GM23248 (cell line): ENCODE measurements around the gene SH2D3A. TPM values are rescaled to one million over a fixed set of nuclear protein-coding genes. Genes with fewer than 3 reads are reported as not detected.

Experiments
- DNase-seq: peaks from one replicate; pipeline ENCODE4 v3.0.0-alpha.2; 2015
- H2AFZ ChIP-seq: fragments of 200-600 bp; sonication (generic); 2 replicates; pipeline ENCODE4 v1.6.1; 2016; ENCODE audit warnings: antibody characterized with exemption
- H3F3A ChIP-seq: fragments of 200-600 bp; sonication (generic); 2 replicates; pipeline ENCODE4 v1.6.1; 2016; ENCODE audit warnings: mild to moderate bottlenecking, antibody characterized with exemption, mixed run types; ENCODE audit not compliant: insufficient read depth
- H3K27ac ChIP-seq: fragments of 200-600 bp; sonication (generic); 2 replicates; pipeline ENCODE4 v1.5.1; 2016; ENCODE audit warnings: mild to moderate bottlenecking
- H3K27me3 ChIP-seq: fragments of 200-600 bp; sonication (generic); replicated peaks from 2 replicates; pipeline ENCODE4 v1.6.1; 2016; ENCODE audit warnings: mild to moderate bottlenecking; ENCODE audit not compliant: insufficient read depth
- H3K36me3 ChIP-seq: fragments of 200-600 bp; sonication (generic); 2 replicates; pipeline ENCODE4 v1.6.1; 2016; ENCODE audit warnings: low read depth, mild to moderate bottlenecking
- H3K4me1 ChIP-seq: fragments of 200-600 bp; sonication (generic); 2 replicates; pipeline ENCODE4 v1.6.1; 2016; ENCODE audit warnings: mild to moderate bottlenecking; ENCODE audit not compliant: insufficient read depth
- H3K4me2 ChIP-seq: fragments of 200-600 bp; sonication (generic); one replicate; pipeline ENCODE4 v1.6.1; 2016; ENCODE audit warnings: mild to moderate bottlenecking; ENCODE audit not compliant: unreplicated experiment
- H3K4me3 ChIP-seq: fragments of 200-600 bp; sonication (generic); 2 replicates; pipeline ENCODE4 v1.5.1; 2016; ENCODE audit warnings: mild to moderate bottlenecking
- H3K79me2 ChIP-seq: fragments of 200-600 bp; sonication (generic); 2 replicates; pipeline ENCODE4 v1.6.1; 2016; ENCODE audit warnings: mild to moderate bottlenecking; ENCODE audit not compliant: insufficient read depth
- H3K9ac ChIP-seq: fragments of 200-600 bp; sonication (generic); 2 replicates; pipeline ENCODE4 v1.6.1; 2016; ENCODE audit warnings: mild to moderate bottlenecking
- H3K9me2 ChIP-seq: fragments of 200-600 bp; sonication (generic); 2 replicates; pipeline ENCODE4 v1.6.1; 2016; ENCODE audit warnings: mixed run types, mild to moderate bottlenecking, moderate library complexity; ENCODE audit not compliant: insufficient read depth
- H3K9me3 ChIP-seq: fragments of 200-600 bp; sonication (generic); one replicate; pipeline ENCODE4 v1.6.1; 2017; ENCODE audit warnings: low read depth
- H4K20me1 ChIP-seq: fragments of 200-600 bp; sonication (generic); 2 replicates; pipeline ENCODE4 v1.6.0; 2016; ENCODE audit not compliant: insufficient read depth
- EZH2 ChIP-seq: fragments of 200-600 bp; sonication (generic); IDR thresholded peaks from 2 replicates; pipeline ENCODE4 v1.6.1; 2018; ENCODE audit warnings: antibody characterized with exemption, mild to moderate bottlenecking; ENCODE audit not compliant: insufficient read depth, poor library complexity, severe bottlenecking
- EZH2phosphoT487 ChIP-seq: fragments of 200-600 bp; sonication (generic); IDR thresholded peaks from 2 replicates; pipeline ENCODE4 v1.6.1; 2018; ENCODE audit warnings: antibody characterized with exemption, moderate library complexity, mild to moderate bottlenecking, low read depth; ENCODE audit not compliant: insufficient read depth
- WGBS, 2 experiments: methylation state at CpG; one replicate each; pipeline ENCODE4 v1.1.6; 2015 to 2017; ENCODE audit warnings: low lambda C conversion rate in 2 of 2, low coverage in 1 of 2; ENCODE audit errors: missing lambda C conversion rate in 2 of 2; 5-methylcytosine and 5-hydroxymethylcytosine counted together
- in situ Hi-C: fragments of 300-500 bp; cut with MboI; formaldehyde crosslinking; loops from 2 replicates; pipeline ENCODE4 v1.15.0; 2020
- polyA plus RNA-seq: library from polyadenylated mRNA; unstranded; fragments of >200 nt; fragmentation: Nextera tagmentation; extraction: Ambion mirVana; gene quantifications from 2 replicates; pipeline ENCODE4 v1.2.1, GENCODE V29; 2016
- total RNA-seq: library from RNA; depleted of rRNA; stranded (reverse); fragments of >200 nt; shearing (Covaris generic); gene quantifications from 2 replicates; pipeline ENCODE4 v1.2.3, GENCODE V29; 2014

The SH2D3A gene
- total and polyA plus RNA-seq, 2 experiments from 2014 or later: not detected

DNA sequence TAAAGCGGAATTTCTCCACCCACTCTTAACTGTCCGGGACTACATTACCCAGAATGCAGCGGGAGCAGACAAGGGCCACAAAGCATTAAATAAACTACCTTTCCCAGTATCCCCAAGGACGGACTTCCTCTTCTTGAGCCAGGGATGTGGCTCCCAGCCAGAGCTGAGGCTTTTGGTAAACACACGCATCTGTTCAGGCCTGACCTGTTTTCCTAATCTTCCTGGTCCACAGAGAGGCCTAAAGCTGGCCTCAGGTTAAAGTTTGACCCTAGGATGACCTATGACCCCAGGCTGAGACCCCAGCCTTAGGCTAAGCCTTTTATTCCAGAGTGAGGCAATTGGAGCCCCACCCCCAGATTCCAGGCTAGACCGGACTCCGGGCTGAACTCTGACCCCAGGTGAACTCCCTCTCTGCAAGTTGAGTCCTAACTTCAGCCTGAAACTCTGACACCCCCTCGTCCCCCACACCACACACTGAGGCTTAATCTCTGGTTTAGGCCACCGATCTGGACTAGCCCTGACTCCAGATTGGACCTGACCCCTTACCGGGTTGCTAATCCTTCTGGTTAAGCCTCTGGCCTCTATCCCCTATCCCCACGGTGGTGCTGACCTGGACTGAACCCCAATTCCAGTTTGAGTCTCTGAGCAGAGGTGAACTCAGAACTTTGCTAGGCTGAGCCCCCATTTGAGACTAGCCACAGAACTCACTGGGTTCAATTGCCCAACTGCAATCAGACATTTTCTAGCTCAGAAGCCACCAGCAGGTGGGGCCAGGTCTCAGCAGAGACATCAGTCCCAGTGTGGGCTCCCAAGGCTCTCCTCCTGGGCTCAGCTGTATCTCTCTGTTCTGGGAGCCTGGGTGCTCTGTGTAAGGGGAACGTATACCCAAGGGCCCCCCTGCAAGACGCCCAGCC lies 29.1 kb downstream of the SH2D3A start:
- TF ChIP-seq EZH2 (no peak), EZH2phosphoT487 (no peak)
- H4K20me1 ChIP-seq: no peaks in the 10 kb centered on the region
- H3K79me2 ChIP-seq: peaks cover 46% of the 10 kb centered on the region
- H3K9me2 ChIP-seq: no peaks in the 10 kb centered on the region
- WGBS, 2 experiments: 4 to 8% methylated on average over 13 of the region's 13 CpGs
- H3K27me3 ChIP-seq: no peaks in the 10 kb centered on the region
- peak overlapping the region; percentile 92 for H3K4me2 ChIP-seq
- H3K36me3 ChIP-seq: no peaks in the 10 kb centered on the region
- DNase-seq: peak; percentile 92
- H3K4me1 ChIP-seq: peaks cover 29% of the 10 kb centered on the region
- peak overlapping the region; percentile 64 for H3K4me3 ChIP-seq
- H2AFZ ChIP-seq: peak overlapping the region; percentile 98
- peak overlapping the region; percentile 74 for H3K9ac ChIP-seq
- H3F3A ChIP-seq: peaks cover 26% of the 10 kb centered on the region
- in situ Hi-C loops: no loop called here
- H3K27ac ChIP-seq: peak overlapping the region; percentile 74
- H3K9me3 ChIP-seq: no peaks in the 10 kb centered on the region

DNA sequence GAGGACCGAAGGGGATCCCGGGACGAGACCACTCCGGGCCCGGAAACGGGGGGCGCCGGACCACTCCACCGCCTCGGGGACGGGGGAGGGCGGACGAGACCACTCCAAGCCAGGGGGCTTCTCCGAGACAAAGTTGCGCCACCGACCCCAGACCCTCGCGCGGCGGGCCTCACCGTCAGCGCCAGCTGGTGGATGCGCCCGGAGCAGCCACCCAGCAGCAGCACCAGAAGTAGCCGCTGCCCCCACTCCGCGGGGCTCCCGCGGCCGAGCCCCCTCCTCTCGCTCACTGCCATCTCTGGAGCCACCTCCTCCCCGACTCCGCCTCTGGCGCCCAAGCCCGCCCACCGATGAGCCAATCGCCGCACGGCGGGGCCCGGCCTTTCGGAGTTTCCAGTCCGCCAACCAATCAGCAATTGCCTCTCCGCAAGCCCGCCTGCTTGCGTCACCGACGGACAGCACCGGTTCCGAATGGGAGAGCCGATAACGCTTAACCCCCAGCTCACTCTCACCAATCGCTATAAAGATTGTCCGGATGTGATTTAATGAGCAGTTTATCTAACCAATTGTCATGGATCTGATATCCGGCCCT lies 29.9 kb downstream of the SH2D3A start, which contains the start of gene GPR108:
Gene GPR108 (minus strand): TSS at position 297 of the 589 bp plus-strand sequence. CDS start 4 bp downstream, at position 293.
- 0 to 1% methylated on average over 23 to 50 of the region's 55 CpGs for WGBS, 2 experiments
- H3K27me3 ChIP-seq: no peaks in the 10 kb centered on the region
- H3F3A ChIP-seq: peaks cover 24% of the 10 kb centered on the region
- H4K20me1 ChIP-seq: no peaks in the 10 kb centered on the region
- H3K4me2 ChIP-seq: peak within 1 kb of the TSS; percentile 98
- peak within 1 kb of the TSS; percentile 90 for H3K9ac ChIP-seq
- peak within 1 kb of the TSS; percentile 77 for H3K27ac ChIP-seq
- in situ Hi-C loops: no loop called here
- H3K36me3 ChIP-seq: no peaks in the 10 kb centered on the region
- peak within 1 kb of the TSS; percentile 99 for H3K4me3 ChIP-seq
- TF ChIP-seq EZH2phosphoT487 (no peak), EZH2 (no peak)
- peaks cover 39% of the 10 kb centered on the region for H3K79me2 ChIP-seq
- H3K9me2 ChIP-seq: no peaks in the 10 kb centered on the region
- H2AFZ ChIP-seq: peak within 1 kb of the TSS; percentile 98
- DNase-seq: peak; percentile 100
- H3K4me1 ChIP-seq: peaks cover 29% of the 10 kb centered on the region
- no peaks in the 10 kb centered on the region for H3K9me3 ChIP-seq

DNA sequence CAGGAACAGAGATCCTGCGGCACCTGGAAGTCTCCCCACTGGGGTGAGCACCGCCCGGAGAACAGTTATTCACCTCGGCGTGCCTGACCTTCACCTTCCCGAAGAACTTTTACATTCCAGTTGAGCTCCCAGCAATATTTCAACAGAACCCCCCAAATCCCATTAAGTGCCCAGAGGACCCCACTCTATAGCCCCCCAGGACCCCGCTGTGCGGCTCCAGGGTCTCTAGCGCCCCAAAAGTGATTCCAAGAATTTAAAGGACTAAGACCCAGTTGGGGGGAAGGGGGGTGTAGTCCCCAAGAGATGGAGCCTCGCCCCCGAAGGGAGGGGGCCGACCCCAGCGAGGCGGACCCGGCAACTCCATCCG lies 30.3 kb downstream of the SH2D3A start:
- in situ Hi-C loops: no loop called here
- 0 to 1% methylated on average over 10 to 16 of the region's 16 CpGs for WGBS, 2 experiments

DNA sequence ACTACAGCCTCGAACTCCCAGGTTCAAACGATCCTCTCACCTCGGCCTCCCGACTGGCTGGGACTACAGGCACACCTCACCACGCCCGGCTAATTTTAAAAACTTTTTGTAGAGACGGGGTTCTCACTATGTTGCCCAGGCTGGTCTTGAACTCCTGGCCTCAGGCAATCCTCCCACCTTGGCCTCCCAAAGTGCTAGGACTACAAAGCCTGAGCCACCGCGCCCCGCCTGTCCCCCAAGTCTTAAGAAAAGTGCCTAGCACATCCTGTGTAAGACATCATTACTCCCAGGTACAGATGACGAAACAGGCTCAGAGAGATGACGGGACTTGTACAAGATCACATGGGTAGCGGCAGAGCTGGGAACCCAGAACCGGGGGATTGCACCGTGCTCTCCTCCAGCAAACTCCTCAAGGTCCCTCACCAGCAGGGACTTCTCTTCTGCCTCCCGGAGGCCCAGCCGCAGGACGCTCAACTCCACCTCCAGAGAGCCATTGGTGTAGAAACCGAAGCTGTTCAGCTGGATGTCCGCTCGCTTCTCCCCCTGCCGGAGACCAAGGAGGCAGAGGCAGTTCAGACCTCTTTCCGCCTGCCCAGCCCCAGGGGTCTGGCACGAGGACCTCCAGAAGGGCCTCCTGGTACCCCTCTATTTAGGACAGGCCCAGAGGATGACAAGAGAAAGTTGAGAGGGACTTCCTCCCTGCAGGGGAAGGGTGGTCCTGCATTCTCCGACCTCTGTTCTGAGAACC lies 30.9 kb downstream of the SH2D3A start:
- DNase-seq: peak; percentile 94
- H3K27ac ChIP-seq: peak overlapping the region; percentile 77
- no peaks in the 10 kb centered on the region for H3K9me3 ChIP-seq
- TF ChIP-seq EZH2phosphoT487 (no peak), EZH2 (no peak)
- H3K79me2 ChIP-seq: peaks cover 28% of the 10 kb centered on the region
- H4K20me1 ChIP-seq: no peaks in the 10 kb centered on the region
- H3K4me2 ChIP-seq: peak overlapping the region; percentile 98
- H2AFZ ChIP-seq: peak overlapping the region; percentile 83
- in situ Hi-C loops: no loop called here
- H3K4me3 ChIP-seq: peak overlapping the region; percentile 99
- no peaks in the 10 kb centered on the region for H3K36me3 ChIP-seq
- H3K4me1 ChIP-seq: peaks cover 25% of the 10 kb centered on the region
- WGBS, 2 experiments: 20 to 21% methylated on average over 24 to 25 of the region's 25 CpGs
- no peaks in the 10 kb centered on the region for H3K27me3 ChIP-seq
- no peaks in the 10 kb centered on the region for H3K9me2 ChIP-seq
- peaks cover 20% of the 10 kb centered on the region for H3F3A ChIP-seq
- peak overlapping the region; percentile 90 for H3K9ac ChIP-seq

More for the DNA sequence above, 30.3 kb downstream of the SH2D3A start:
- Histone ChIP-seq H3K4me2 (peak overlapping the region; percentile 98), H3K4me1 (peaks cover 29% of the 10 kb centered on the region), H3K36me3 (no peaks in the 10 kb centered on the region), H2AFZ (peak overlapping the region; percentile 83), H3K9ac (peak overlapping the region; percentile 90), H4K20me1 (no peaks in the 10 kb centered on the region), H3K9me3 (no peaks in the 10 kb centered on the region), H3K4me3 (peak overlapping the region; percentile 99), H3K27ac (peak overlapping the region; percentile 77), H3K27me3 (no peaks in the 10 kb centered on the region), H3F3A (peaks cover 24% of the 10 kb centered on the region), H3K79me2 (peaks cover 34% of the 10 kb centered on the region), H3K9me2 (no peaks in the 10 kb centered on the region)
- DNase-seq: no peak
- TF ChIP-seq EZH2: no peak
- no peak for TF ChIP-seq EZH2phosphoT487
